OCI-LY7 (cell line): ENCODE results near the gene POLR1C. TPM values are rescaled to one million over a fixed set of nuclear protein-coding genes. Genes with fewer than 3 reads are reported as not detected.
A peak's percentile ranks its signal among the peaks of the same experiment; 100 is the strongest.

Experiments used
- BruUV-seq: library from RNA; stranded (reverse); fragments of 400-500 nt; replicated peaks from 2 replicates; lab custom pipeline; 2021; lab: Mats Ljungman, UMichigan
- CTCF ChIA-PET: fragments of 300-600 bp; sonication (Branson Sonifier 250); formaldehyde crosslinking; loops from one replicate; lab custom pipeline; 2022; ENCODE audit warnings: antibody characterized with exemption; ENCODE audit not compliant: unreplicated experiment; lab: Charles Lee
- POLR2A ChIA-PET: fragments of 300-600 bp; sonication (Branson Sonifier 250); formaldehyde crosslinking; loops from one replicate; lab custom pipeline; 2022; ENCODE audit warnings: antibody characterized with exemption; lab: Charles Lee
- DNase-seq: peaks from one replicate; pipeline ENCODE4 v3.0.0-alpha.2; 2015; ENCODE audit warnings: low spot score
- H2AFZ ChIP-seq: fragments of 200-600 bp; sonication (generic), shearing (Covaris generic); 2 replicates; pipeline ENCODE4 v1.6.1; 2014; ENCODE audit warnings: mild to moderate bottlenecking, antibody characterized with exemption, low read length, moderate library complexity
- H3K27ac ChIP-seq: fragments of 200-600 bp; sonication (generic); 2 replicates; pipeline ENCODE4 v1.5.1; 2014; ENCODE audit warnings: mixed run types, low read depth, mild to moderate bottlenecking, moderate library complexity, low read length, inconsistent platforms; ENCODE audit not compliant: poor library complexity, severe bottlenecking
- H3K36me3 ChIP-seq: fragments of 200-600 bp; sonication (generic); 2 replicates; pipeline ENCODE4 v1.6.1; 2014; ENCODE audit warnings: mild to moderate bottlenecking, antibody characterized with exemption, low read length, moderate library complexity, mixed read lengths; ENCODE audit not compliant: insufficient read depth
- H3K4me1 ChIP-seq: fragments of 200-600 bp; sonication (generic); 2 replicates; pipeline ENCODE4 v1.5.1; 2014; ENCODE audit warnings: mild to moderate bottlenecking, low read length; ENCODE audit not compliant: insufficient read depth, poor library complexity, severe bottlenecking
- H3K4me2 ChIP-seq: fragments of 200-600 bp; sonication (generic); 2 replicates; pipeline ENCODE4 v1.6.1; 2014; ENCODE audit warnings: mild to moderate bottlenecking, low read length
- H3K4me3 ChIP-seq: fragments of 200-600 bp; sonication (generic); 2 replicates; pipeline ENCODE4 v1.5.1; 2014; ENCODE audit warnings: mild to moderate bottlenecking, low read depth, low read length; ENCODE audit not compliant: poor library complexity, severe bottlenecking
- H3K79me2 ChIP-seq: fragments of 200-600 bp; sonication (generic); 2 replicates; pipeline ENCODE4 v1.6.1; 2016; ENCODE audit warnings: low read depth, mild to moderate bottlenecking, low read length, moderate library complexity, mixed read lengths; ENCODE audit not compliant: insufficient read depth
- H3K9me2 ChIP-seq: fragments of 200-600 bp; sonication (generic); 2 replicates; pipeline ENCODE4 v1.6.1; 2016; ENCODE audit warnings: mild to moderate bottlenecking, low read length, mixed read lengths; ENCODE audit not compliant: insufficient read depth
- H3K9me3 ChIP-seq: fragments of 200-600 bp; sonication (generic); 2 replicates; pipeline ENCODE4 v1.6.1; 2014; ENCODE audit warnings: mild to moderate bottlenecking, mixed run types, low read length, mixed read lengths
- H4K20me1 ChIP-seq: fragments of 200-600 bp; sonication (generic); 2 replicates; pipeline ENCODE4 v1.6.1; 2014; ENCODE audit warnings: mild to moderate bottlenecking, antibody characterized with exemption, low read length, moderate library complexity, mixed read lengths; ENCODE audit not compliant: insufficient read depth
- EZH2phosphoT487 ChIP-seq: fragments of 200-600 bp; sonication (generic); IDR thresholded peaks from 2 replicates; pipeline ENCODE4 v1.6.1; 2018; ENCODE audit warnings: low read depth, borderline replicate concordance, mild to moderate bottlenecking, mixed run types, antibody characterized with exemption, low read length, moderate library complexity, mixed read lengths
- intact Hi-C: fragments of 100-400 bp; cut with micrococcal nuclease; formaldehyde crosslinking; loops from one replicate; pipeline ENCODE4 v1.10.0; 2022; ENCODE audit not compliant: unreplicated experiment
- total RNA-seq, 2 experiments: library from RNA; depleted of rRNA in 1 of 2; stranded (reverse); fragments of >200 nt in 1 of 2; shearing (Covaris generic) in 1 of 2; gene quantifications; 2 replicates each; pipeline ENCODE4 v1.2.3, GENCODE V29; 2014 to 2022
- TF ChIP-seq, protein P1 (sequence below): fragments of 200-600 bp; sonication (generic); conservative IDR thresholded peaks from 2 replicates; pipeline ENCODE4 v1.5.1; 2014; ENCODE audit warnings: mild to moderate bottlenecking, antibody characterized with exemption, low read length, moderate library complexity, mixed read lengths

The POLR1C gene
- total RNA-seq, 2 experiments from 2014 or later: 40.7 to 41.2 TPM

DNA sequence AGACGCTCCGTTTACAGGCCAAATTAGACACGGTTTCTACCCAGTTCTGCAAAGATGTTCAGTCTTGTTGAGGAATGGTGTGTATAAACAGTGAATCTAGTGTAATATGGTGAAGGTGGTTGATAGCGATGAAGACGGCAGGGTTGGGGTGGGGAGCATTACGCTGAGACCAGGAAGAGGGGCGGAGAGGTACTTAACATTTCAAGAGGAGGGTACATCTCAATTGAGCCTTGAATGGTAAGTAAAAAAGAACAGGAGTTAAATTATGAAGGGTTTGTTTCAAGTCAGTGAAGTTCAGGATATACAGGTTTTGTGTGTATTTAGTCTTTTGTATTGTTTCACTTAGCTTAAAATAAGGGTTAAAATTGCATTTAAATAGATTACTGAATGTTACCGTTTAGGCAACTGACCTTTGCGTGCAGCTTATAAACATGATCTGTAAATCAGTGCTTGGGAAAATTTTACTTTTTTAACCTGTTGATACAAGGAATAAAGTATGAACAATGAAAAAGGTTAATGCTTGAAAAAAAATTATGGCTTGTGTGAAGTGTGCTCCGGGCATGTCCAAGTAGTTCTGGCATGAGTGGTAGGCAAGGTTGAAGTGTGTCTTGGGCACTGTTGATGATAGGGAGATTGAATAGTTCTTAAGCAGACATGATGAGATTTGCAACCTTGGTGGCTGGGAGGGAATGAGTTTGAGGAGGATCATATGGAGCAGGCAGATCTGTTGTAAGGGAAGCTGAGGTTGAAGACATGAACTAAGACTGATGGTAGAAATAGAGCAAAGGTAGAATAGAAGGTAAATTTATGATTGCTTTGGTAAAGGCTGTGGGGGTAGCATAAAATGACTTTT is 842 bp downstream of the POLR1C start:
- Histone ChIP-seq H3K9me2 (no peaks in the 10 kb centered on the region), H3K4me2 (peak overlapping the region; percentile 96), H3K79me2 (peaks cover 42% of the 10 kb centered on the region), H3K4me3 (peak overlapping the region; percentile 95), H3K9me3 (no peaks in the 10 kb centered on the region), H2AFZ (peak overlapping the region; percentile 78; the same call in 1 of the 2 replicates), H3K36me3 (peaks cover 67% of the 10 kb centered on the region), H4K20me1 (peaks cover 9% of the 10 kb centered on the region; the same call in 1 of the 2 replicates), H3K27ac (peak overlapping the region; percentile 52), H3K4me1 (peaks cover 20% of the 10 kb centered on the region)
- no peak for TF ChIP-seq EZH2phosphoT487
- ChIA-PET CTCF (interaction anchor here (1.0 kb wide), 1 partner anchor 11 kb away, joined by 3 read pairs; no protein-coding TSS in a partner anchor), POLR2A (interaction anchor here (0.5 to 2.0 kb wide), 9 partner anchors 11 to 602 kb away, joined by 3 to 6 read pairs (median 3); partner anchors contain the start of genes ABCC10 and GTPBP2)
- intact Hi-C loops: loop anchor here (10.0 kb wide), 1 partner anchor 557 kb away; no protein-coding TSS in a partner anchor
- no TSS peak for BruUV-seq
- peak; percentile 48 for DNase-seq

DNA sequence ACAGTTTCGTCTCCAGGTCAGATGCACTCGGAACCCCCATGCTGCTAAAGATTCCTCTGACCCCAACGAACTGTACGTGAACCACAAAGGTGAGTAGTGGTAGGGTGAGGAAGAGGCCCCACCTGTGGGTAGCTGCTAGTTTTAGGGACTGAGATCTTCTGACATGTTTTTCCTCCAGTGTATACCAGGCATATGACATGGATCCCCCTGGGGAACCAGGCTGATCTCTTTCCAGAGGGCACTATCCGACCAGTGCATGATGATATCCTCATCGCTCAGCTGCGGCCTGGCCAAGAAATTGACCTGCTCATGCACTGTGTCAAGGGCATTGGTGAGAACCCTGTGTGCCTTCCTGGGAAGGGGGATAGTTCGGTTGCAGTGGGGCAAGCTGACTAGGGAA is 3.2 kb downstream of the POLR1C start:
- intact Hi-C loops: no loop called here
- Histone ChIP-seq H3K9me2 (no peaks in the 10 kb centered on the region), H3K36me3 (peaks cover 71% of the 10 kb centered on the region), H4K20me1 (peaks cover 9% of the 10 kb centered on the region; the same call in 1 of the 2 replicates), H3K27ac (no peak overlapping the region), H3K4me2 (no peak overlapping the region), H3K4me1 (peaks cover 20% of the 10 kb centered on the region), H3K9me3 (no peaks in the 10 kb centered on the region), H3K4me3 (no peak overlapping the region), H2AFZ (no peak overlapping the region), H3K79me2 (peaks cover 42% of the 10 kb centered on the region)
- ChIA-PET POLR2A (no interaction called here), CTCF (no interaction called here)
- TF ChIP-seq EZH2phosphoT487: no peak
- TF ChIP-seq, protein P1, sequence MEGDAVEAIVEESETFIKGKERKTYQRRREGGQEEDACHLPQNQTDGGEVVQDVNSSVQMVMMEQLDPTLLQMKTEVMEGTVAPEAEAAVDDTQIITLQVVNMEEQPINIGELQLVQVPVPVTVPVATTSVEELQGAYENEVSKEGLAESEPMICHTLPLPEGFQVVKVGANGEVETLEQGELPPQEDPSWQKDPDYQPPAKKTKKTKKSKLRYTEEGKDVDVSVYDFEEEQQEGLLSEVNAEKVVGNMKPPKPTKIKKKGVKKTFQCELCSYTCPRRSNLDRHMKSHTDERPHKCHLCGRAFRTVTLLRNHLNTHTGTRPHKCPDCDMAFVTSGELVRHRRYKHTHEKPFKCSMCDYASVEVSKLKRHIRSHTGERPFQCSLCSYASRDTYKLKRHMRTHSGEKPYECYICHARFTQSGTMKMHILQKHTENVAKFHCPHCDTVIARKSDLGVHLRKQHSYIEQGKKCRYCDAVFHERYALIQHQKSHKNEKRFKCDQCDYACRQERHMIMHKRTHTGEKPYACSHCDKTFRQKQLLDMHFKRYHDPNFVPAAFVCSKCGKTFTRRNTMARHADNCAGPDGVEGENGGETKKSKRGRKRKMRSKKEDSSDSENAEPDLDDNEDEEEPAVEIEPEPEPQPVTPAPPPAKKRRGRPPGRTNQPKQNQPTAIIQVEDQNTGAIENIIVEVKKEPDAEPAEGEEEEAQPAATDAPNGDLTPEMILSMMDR: no peak
- no TSS peak for BruUV-seq
- no peak for DNase-seq

DNA sequence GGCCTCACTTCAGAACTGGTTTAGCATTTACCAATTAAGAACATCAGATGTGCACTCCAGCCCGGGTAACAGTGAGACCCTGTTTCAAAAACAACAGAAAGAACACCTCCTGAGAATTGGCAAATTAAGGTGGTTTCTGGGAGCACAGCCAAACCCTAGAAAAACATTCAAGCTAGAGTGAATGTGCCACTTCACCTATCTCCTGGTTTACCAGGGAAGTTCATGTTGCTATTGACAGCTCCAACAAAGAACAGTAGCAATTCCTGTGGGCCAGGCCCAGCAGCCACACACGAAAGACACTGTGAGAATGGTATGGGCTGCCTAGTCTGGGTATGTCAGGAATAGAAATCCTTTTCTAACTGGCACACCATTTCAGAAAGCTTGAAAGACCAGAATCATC is 4.9 kb downstream of the POLR1C start:
- Histone ChIP-seq H3K4me1 (peaks cover 12% of the 10 kb centered on the region), H3K9me2 (no peaks in the 10 kb centered on the region), H2AFZ (no peak overlapping the region), H3K27ac (no peak overlapping the region), H3K4me2 (no peak overlapping the region), H4K20me1 (peaks cover 9% of the 10 kb centered on the region; the same call in 1 of the 2 replicates), H3K36me3 (peaks cover 84% of the 10 kb centered on the region), H3K9me3 (no peaks in the 10 kb centered on the region), H3K4me3 (no peak overlapping the region), H3K79me2 (peaks cover 27% of the 10 kb centered on the region)
- ChIA-PET POLR2A (no interaction called here), CTCF (no interaction called here)
- DNase-seq: no peak
- no TSS peak for BruUV-seq
- intact Hi-C loops: no loop called here
- TF ChIP-seq, protein P1: no peak
